ENCODE data around the gene CTNND2. TPM values are rescaled to one million over a fixed set of nuclear protein-coding genes. Genes with fewer than 3 reads are reported as not detected.

CTNND2 gene
- total RNA-seq, 6 donors from 2014 or later, result 1.1 to 12.4 (median 3.2) TPM

DNA sequence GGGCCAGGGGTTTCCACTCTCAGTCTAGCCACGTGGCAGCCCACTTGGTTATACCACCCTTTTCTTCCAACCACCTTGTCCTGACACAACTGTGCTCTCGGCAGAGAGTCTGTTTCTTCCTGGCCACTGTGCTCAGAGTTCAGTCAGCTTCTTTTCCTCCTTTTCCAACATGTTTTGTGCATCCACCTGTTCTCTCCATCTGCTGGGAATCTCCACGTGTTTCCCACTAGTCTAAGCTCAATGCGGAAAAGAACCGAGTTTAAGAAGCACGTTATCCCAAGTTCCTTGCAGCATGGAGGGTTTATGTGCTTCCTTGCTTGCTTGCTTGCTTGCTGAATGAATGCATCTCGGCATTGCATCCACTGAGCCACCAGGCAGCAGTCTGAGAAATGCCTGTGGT is 599.6 kb downstream of the CTNND2 start:
- Histone ChIP-seq H3K9me3 (no peaks in the 10 kb centered on the region), H3K36me3 (no peaks in the 10 kb centered on the region), H3K4me3 (no peak overlapping the region), H3K27me3 (no peaks in the 10 kb centered on the region), H3K4me1 (no peaks in the 10 kb centered on the region), H3K27ac (no peak overlapping the region)
- DNase-seq (no peak), ATAC-seq (ENCODE audit: low FRiP score in 2 of 2) (no peak)
- TF ChIP-seq EP300 (IDR thresholded peaks at IDR 0.05) (no peak), POLR2AphosphoS5 (IDR thresholded peaks at IDR 0.05) (no peak), POLR2A (IDR thresholded peaks at IDR 0.05) (no peak)
- TF ChIP-seq, protein P1, sequence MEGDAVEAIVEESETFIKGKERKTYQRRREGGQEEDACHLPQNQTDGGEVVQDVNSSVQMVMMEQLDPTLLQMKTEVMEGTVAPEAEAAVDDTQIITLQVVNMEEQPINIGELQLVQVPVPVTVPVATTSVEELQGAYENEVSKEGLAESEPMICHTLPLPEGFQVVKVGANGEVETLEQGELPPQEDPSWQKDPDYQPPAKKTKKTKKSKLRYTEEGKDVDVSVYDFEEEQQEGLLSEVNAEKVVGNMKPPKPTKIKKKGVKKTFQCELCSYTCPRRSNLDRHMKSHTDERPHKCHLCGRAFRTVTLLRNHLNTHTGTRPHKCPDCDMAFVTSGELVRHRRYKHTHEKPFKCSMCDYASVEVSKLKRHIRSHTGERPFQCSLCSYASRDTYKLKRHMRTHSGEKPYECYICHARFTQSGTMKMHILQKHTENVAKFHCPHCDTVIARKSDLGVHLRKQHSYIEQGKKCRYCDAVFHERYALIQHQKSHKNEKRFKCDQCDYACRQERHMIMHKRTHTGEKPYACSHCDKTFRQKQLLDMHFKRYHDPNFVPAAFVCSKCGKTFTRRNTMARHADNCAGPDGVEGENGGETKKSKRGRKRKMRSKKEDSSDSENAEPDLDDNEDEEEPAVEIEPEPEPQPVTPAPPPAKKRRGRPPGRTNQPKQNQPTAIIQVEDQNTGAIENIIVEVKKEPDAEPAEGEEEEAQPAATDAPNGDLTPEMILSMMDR (IDR thresholded peaks at IDR 0.05), result no peak
- 88 to 90% methylated on average over 7 of the region's 7 CpGs for WGBS, 2 donors

DNA sequence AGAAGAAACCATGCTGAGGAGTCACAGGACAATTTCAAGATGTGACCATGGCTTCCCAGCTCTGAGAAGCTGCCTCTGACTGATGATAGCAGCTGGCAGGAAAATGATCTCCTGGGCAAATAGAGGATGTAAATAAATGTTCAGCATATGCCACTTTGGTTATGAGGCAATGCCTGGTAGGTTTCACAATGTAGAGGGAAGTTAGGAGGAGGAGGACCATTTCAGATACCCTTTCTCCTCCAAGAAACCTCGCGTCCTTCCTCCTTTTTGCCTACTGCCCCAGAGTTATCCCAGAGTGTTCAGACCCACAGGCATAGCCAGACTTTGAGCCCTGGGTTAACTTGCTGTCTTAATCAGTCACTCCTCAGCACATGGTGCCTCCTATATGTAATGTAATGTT is 601.6 kb downstream of the CTNND2 start:
- TF ChIP-seq POLR2A (IDR thresholded peaks at IDR 0.05) (no peak), POLR2AphosphoS5 (IDR thresholded peaks at IDR 0.05) (no peak), EP300 (IDR thresholded peaks at IDR 0.05) (no peak)
- TF ChIP-seq, protein P1 (IDR thresholded peaks at IDR 0.05), result no peak
- Histone ChIP-seq H3K9me3 (no peaks in the 10 kb centered on the region), H3K27ac (no peak overlapping the region), H3K36me3 (no peaks in the 10 kb centered on the region), H3K27me3 (no peaks in the 10 kb centered on the region), H3K4me3 (no peak overlapping the region), H3K4me1 (no peaks in the 10 kb centered on the region)
- 84 to 93% methylated on average over 2 of the region's 2 CpGs for WGBS, 2 donors
- DNase-seq (peak in 1 of 2 donors; percentile 22), ATAC-seq (ENCODE audit: low FRiP score in 2 of 2) (peak in 1 of 2 donors; percentile 66)

DNA sequence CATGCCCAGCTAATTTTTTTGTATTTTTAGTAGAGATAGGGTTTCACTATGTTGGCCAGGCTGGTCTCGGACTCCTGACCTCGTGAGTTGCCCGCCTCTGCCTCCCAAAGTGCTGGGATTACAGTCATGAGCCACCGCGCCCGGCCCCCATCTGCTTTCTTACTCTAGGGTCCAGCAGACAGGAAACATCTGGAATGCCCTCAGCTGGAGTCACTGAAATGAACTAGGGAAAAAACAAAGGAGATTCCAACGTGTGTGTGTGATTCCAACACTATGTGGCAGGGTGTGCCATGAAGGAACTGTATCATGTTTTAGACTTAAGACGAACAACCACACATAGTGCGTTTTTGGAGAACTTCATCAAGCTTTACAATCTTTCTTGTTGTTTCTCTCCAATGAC is 603.1 kb downstream of the CTNND2 start:
- no peak overlapping the region for H3K4me3 ChIP-seq
- H3K4me1 ChIP-seq, result no peaks in the 10 kb centered on the region
- TF ChIP-seq, protein P1 (IDR thresholded peaks at IDR 0.05), result no peak
- TF ChIP-seq POLR2A (IDR thresholded peaks at IDR 0.05), result no peak
- no peak for TF ChIP-seq EP300 (IDR thresholded peaks at IDR 0.05)
- TF ChIP-seq POLR2AphosphoS5 (IDR thresholded peaks at IDR 0.05), result no peak
- no peaks in the 10 kb centered on the region for H3K27me3 ChIP-seq
- no peak overlapping the region for H3K27ac ChIP-seq
- 65 to 66% methylated on average over 9 of the region's 9 CpGs for WGBS, 2 donors
- no peak for ATAC-seq (ENCODE audit: low FRiP score in 2 of 2)
- no peaks in the 10 kb centered on the region for H3K9me3 ChIP-seq
- peak in 1 of 2 donors; percentile 27 for DNase-seq
- no peaks in the 10 kb centered on the region for H3K36me3 ChIP-seq

- WGBS, 2 donors, result 62 to 66% methylated on average over 5 of the region's 5 CpGs
- H3K27me3 ChIP-seq, result no peaks in the 10 kb centered on the region
- ATAC-seq (ENCODE audit: low FRiP score in 2 of 2) (no peak), DNase-seq (no peak)
- TF ChIP-seq EP300 (IDR thresholded peaks at IDR 0.05) (no peak), POLR2AphosphoS5 (IDR thresholded peaks at IDR 0.05) (no peak), POLR2A (IDR thresholded peaks at IDR 0.05) (no peak)
- TF ChIP-seq, protein P1 (IDR thresholded peaks at IDR 0.05), result no peak
- no peak overlapping the region for H3K4me3 ChIP-seq
- H3K4me1 ChIP-seq, result no peaks in the 10 kb centered on the region
- H3K9me3 ChIP-seq, result no peaks in the 10 kb centered on the region
- no peaks in the 10 kb centered on the region for H3K36me3 ChIP-seq
- H3K27ac ChIP-seq, result no peak overlapping the region
Measured at GRCh38 chr5:11300736-11301135, 603.5 kb downstream of the CTNND2 start.

GRCh38 chr5:11298877-11299276 is 605.4 kb downstream of the CTNND2 start:
- 91 to 93% methylated on average over 4 of the region's 4 CpGs for WGBS, 2 donors
- Histone ChIP-seq H3K36me3 (no peaks in the 10 kb centered on the region), H3K27ac (no peak overlapping the region), H3K9me3 (no peaks in the 10 kb centered on the region), H3K27me3 (no peaks in the 10 kb centered on the region), H3K4me3 (no peak overlapping the region), H3K4me1 (no peaks in the 10 kb centered on the region)
- TF ChIP-seq POLR2A (IDR thresholded peaks at IDR 0.05), result no peak
- TF ChIP-seq EP300 (IDR thresholded peaks at IDR 0.05), result no peak
- no peak for TF ChIP-seq POLR2AphosphoS5 (IDR thresholded peaks at IDR 0.05)
- TF ChIP-seq, protein P1 (IDR thresholded peaks at IDR 0.05), result no peak
- ATAC-seq (ENCODE audit: low FRiP score in 2 of 2) (no peak), DNase-seq (no peak)
